Activated naive CD4-positive, alpha-beta T cell (primary cell): ENCODE results near the gene ARHGEF40.

Experiments used
- DNase-seq, 4 experiments: peaks; one replicate each; lab custom pipeline; 2025; lab: John Stamatoyannopoulos, UW

ARHGEF40 gene

GRCh38 chr14:21083565-21084325 is 13.6 kb downstream of the ARHGEF40 start:
- no peak for DNase-seq

GRCh38 chr14:21084396-21084795 is 14.3 kb downstream of the ARHGEF40 start:
- DNase-seq: no peak

GRCh38 chr14:21084998-21085853 is 15.1 kb downstream of the ARHGEF40 start:
- DNase-seq: no peak

GRCh38 chr14:21086908-21087293 is 16.8 kb downstream of the ARHGEF40 start:
- DNase-seq: no peak

- peak in 2 of 4 experiments; percentile 18 to 26 for DNase-seq
Observed at GRCh38 chr14:21087294-21088091, 17.4 kb downstream of the ARHGEF40 start.

GRCh38 chr14:21088687-21089086 is 18.6 kb downstream of the ARHGEF40 start:
- no peak for DNase-seq

GRCh38 chr14:21089271-21089670 is 19.2 kb downstream of the ARHGEF40 start:
- DNase-seq: no peak

GRCh38 chr14:21089877-21090193 is 19.7 kb downstream of the ARHGEF40 start:
- no peak for DNase-seq

- DNase-seq: no peak
Observed at GRCh38 chr14:21090194-21090939, 20.3 kb downstream of the ARHGEF40 start.

GRCh38 chr14:21090940-21091663 is 21.0 kb downstream of the ARHGEF40 start:
- DNase-seq: no peak

- no peak for DNase-seq
Observed at GRCh38 chr14:21091821-21092272, 21.7 kb downstream of the ARHGEF40 start.

GRCh38 chr14:21092273-21093011 is 22.3 kb downstream of the ARHGEF40 start:
- DNase-seq: peak; percentile 79 to 94 (median 94)

- DNase-seq: no peak
Observed at GRCh38 chr14:21093018-21093417, 22.9 kb downstream of the ARHGEF40 start.

GRCh38 chr14:21093769-21094681 is 23.9 kb downstream of the ARHGEF40 start:
- DNase-seq: no peak

- no peak for DNase-seq
Observed at GRCh38 chr14:21095430-21096205, 25.5 kb downstream of the ARHGEF40 start.

GRCh38 chr14:21096438-21096837 is 26.3 kb downstream of the ARHGEF40 start:
- no peak for DNase-seq

- DNase-seq: no peak
Observed at GRCh38 chr14:21096978-21097635, 27.0 kb downstream of the ARHGEF40 start.

GRCh38 chr14:21097636-21098075 is 27.6 kb downstream of the ARHGEF40 start:
- DNase-seq: no peak
